Parathyroid adenoma (tissue), 2 donors: ENCODE results near the gene KIF5A.

Source experiments
- H2AFZ ChIP-seq: fragments of 300-600 bp; sonication (generic); one replicate; pipeline ENCODE4 v1.7.0; 2017; ENCODE audit warnings: antibody characterized with exemption, mild to moderate bottlenecking
- H3K27ac ChIP-seq: fragments of 300-600 bp; sonication (generic); one replicate; pipeline ENCODE4 v1.7.0; 2017
- H3K27me3 ChIP-seq: fragments of 300-600 bp; sonication (generic); one replicate; pipeline ENCODE4 v1.7.0; 2017; ENCODE audit warnings: low read length; ENCODE audit not compliant: control insufficient read depth, insufficient read depth
- H3K36me3 ChIP-seq: fragments of 300-600 bp; sonication (generic); one replicate; pipeline ENCODE4 v1.7.0; 2017; ENCODE audit warnings: low read length; ENCODE audit not compliant: control insufficient read depth, insufficient read depth
- H3K4me1 ChIP-seq: fragments of 300-600 bp; sonication (generic); one replicate; pipeline ENCODE4 v1.7.0; 2017; ENCODE audit warnings: control low read depth
- H3K4me2 ChIP-seq: fragments of 300-600 bp; sonication (generic); one replicate; pipeline ENCODE4 v1.7.0; 2017; ENCODE audit warnings: low read length
- H3K4me3 ChIP-seq: fragments of 300-600 bp; sonication (generic); one replicate; pipeline ENCODE4 v1.7.0; 2017; ENCODE audit warnings: low read depth, low read length
- H3K79me2 ChIP-seq: fragments of 300-600 bp; sonication (generic); one replicate; pipeline ENCODE4 v1.7.0; 2017; ENCODE audit warnings: control low read depth
- H3K9ac ChIP-seq: fragments of 300-600 bp; sonication (generic); one replicate; pipeline ENCODE4 v1.7.0; 2017; ENCODE audit warnings: mild to moderate bottlenecking
- H3K9me3 ChIP-seq: fragments of 300-600 bp; sonication (generic); one replicate; pipeline ENCODE4 v1.7.0; 2017; ENCODE audit warnings: low read length; ENCODE audit not compliant: control insufficient read depth
- CTCF ChIP-seq: fragments of 300-600 bp; sonication (generic); IDR thresholded peaks from one replicate; pipeline ENCODE4 v1.7.0; 2017; ENCODE audit warnings: antibody characterized with exemption, mild to moderate bottlenecking
- donor health status: primary hyperparathyroidism.

Gene KIF5A

GRCh38 chr12:57620936-57621496 is 71.2 kb downstream of the KIF5A start:
- H3K4me2 ChIP-seq, result peak overlapping the region; percentile 90
- TF ChIP-seq CTCF, result no peak
- peak overlapping the region; percentile 47 for H2AFZ ChIP-seq
- H3K9me3 ChIP-seq, result no peaks in the 10 kb centered on the region
- H3K4me1 ChIP-seq, result peaks cover 6% of the 10 kb centered on the region
- H3K27ac ChIP-seq, result no peak overlapping the region
- peaks cover 6% of the 10 kb centered on the region for H3K27me3 ChIP-seq
- H3K9ac ChIP-seq, result no peak overlapping the region
- H3K36me3 ChIP-seq, result no peaks in the 10 kb centered on the region
- peak overlapping the region; percentile 45 for H3K4me3 ChIP-seq
- no peaks in the 10 kb centered on the region for H3K79me2 ChIP-seq

GRCh38 chr12:57621497-57622292 is 71.9 kb downstream of the KIF5A start:
- no peaks in the 10 kb centered on the region for H3K36me3 ChIP-seq
- H3K9me3 ChIP-seq, result no peaks in the 10 kb centered on the region
- H2AFZ ChIP-seq, result peak overlapping the region; percentile 42
- H3K4me1 ChIP-seq, result peaks cover 2% of the 10 kb centered on the region
- H3K9ac ChIP-seq, result no peak overlapping the region
- no peaks in the 10 kb centered on the region for H3K79me2 ChIP-seq
- TF ChIP-seq CTCF, result peak; percentile 90
- peak overlapping the region; percentile 90 for H3K4me2 ChIP-seq
- peak overlapping the region; percentile 45 for H3K4me3 ChIP-seq
- H3K27me3 ChIP-seq, result peaks cover 6% of the 10 kb centered on the region
- H3K27ac ChIP-seq, result no peak overlapping the region

GRCh38 chr12:57622293-57623245 is 72.7 kb downstream of the KIF5A start:
- Histone ChIP-seq H3K9me3 (no peaks in the 10 kb centered on the region), H3K36me3 (no peaks in the 10 kb centered on the region), H3K27ac (no peak overlapping the region), H2AFZ (no peak overlapping the region), H3K9ac (no peak overlapping the region), H3K27me3 (peaks cover 6% of the 10 kb centered on the region), H3K79me2 (no peaks in the 10 kb centered on the region), H3K4me1 (no peaks in the 10 kb centered on the region), H3K4me2 (no peak overlapping the region), H3K4me3 (no peak overlapping the region)
- TF ChIP-seq CTCF, result no peak

- Histone ChIP-seq H3K27me3 (peaks cover 9% of the 10 kb centered on the region), H3K4me1 (no peaks in the 10 kb centered on the region), H3K4me3 (no peak overlapping the region), H3K4me2 (no peak overlapping the region), H3K9ac (no peak overlapping the region), H3K27ac (no peak overlapping the region), H3K79me2 (no peaks in the 10 kb centered on the region), H3K36me3 (no peaks in the 10 kb centered on the region), H3K9me3 (no peaks in the 10 kb centered on the region), H2AFZ (no peak overlapping the region)
- no peak for TF ChIP-seq CTCF
Observed at GRCh38 chr12:57623385-57623784, 73.5 kb downstream of the KIF5A start.
